ENCODE results near the gene TCERG1. TPM values are rescaled to one million over a fixed set of nuclear protein-coding genes. Genes with fewer than 3 reads are reported as not detected.

TCERG1 gene
- total and polyA plus RNA-seq, 9 donors: 23.6 to 70.1 (median 47.2) TPM

GRCh38 chr5:146521403-146522106 lies 74.4 kb downstream of the TCERG1 start:
- no peaks in the 10 kb centered on the region for H3K9me3 ChIP-seq
- no peaks in the 10 kb centered on the region for H3K36me3 ChIP-seq
- no peak overlapping the region for H3K27ac ChIP-seq
- no peaks in the 10 kb centered on the region for H3K27me3 ChIP-seq
- no peak overlapping the region for H3K4me3 ChIP-seq
- intact Hi-C loops (cut with DNase I): no loop called here
- TF ChIP-seq POLR2A (IDR thresholded peaks at IDR 0.05) (no peak), CTCF (IDR thresholded peaks at IDR 0.05) (no peak)
- 21 to 32% (median 31%) methylated on average over 8 of the region's 8 CpGs for WGBS, 3 donors
- DNase-seq: no peak
- H3K4me1 ChIP-seq (ENCODE audit: insufficient read depth): no peaks in the 10 kb centered on the region

GRCh38 chr5:146523698-146524097 lies 76.6 kb downstream of the TCERG1 start:
- WGBS, 3 donors: 74 to 76% (median 74%) methylated on average over 3 of the region's 3 CpGs
- Histone ChIP-seq H3K4me3 (no peak overlapping the region), H3K27me3 (no peaks in the 10 kb centered on the region), H3K27ac (no peak overlapping the region), H3K9me3 (no peaks in the 10 kb centered on the region), H3K36me3 (no peaks in the 10 kb centered on the region), H3K4me1 (ENCODE audit: insufficient read depth) (no peaks in the 10 kb centered on the region)
- no peak for DNase-seq
- no peak for TF ChIP-seq EP300 (IDR thresholded peaks at IDR 0.05)
- intact Hi-C loops (cut with DNase I): no loop called here

GRCh38 chr5:146527785-146528184 lies 80.7 kb downstream of the TCERG1 start:
- Histone ChIP-seq H3K4me1 (ENCODE audit: insufficient read depth) (no peaks in the 10 kb centered on the region), H3K4me3 (no peak overlapping the region), H3K27ac (no peak overlapping the region), H3K36me3 (no peaks in the 10 kb centered on the region), H3K9me3 (no peaks in the 10 kb centered on the region), H3K27me3 (no peaks in the 10 kb centered on the region)
- intact Hi-C loops (cut with DNase I): no loop called here
- WGBS, 3 donors: 75 to 91% (median 79%) methylated on average over 3 of the region's 3 CpGs
- TF ChIP-seq EP300 (IDR thresholded peaks at IDR 0.05) (no peak), CTCF (IDR thresholded peaks at IDR 0.05) (no peak), POLR2A (IDR thresholded peaks at IDR 0.05) (no peak)
- DNase-seq: no peak

DNA sequence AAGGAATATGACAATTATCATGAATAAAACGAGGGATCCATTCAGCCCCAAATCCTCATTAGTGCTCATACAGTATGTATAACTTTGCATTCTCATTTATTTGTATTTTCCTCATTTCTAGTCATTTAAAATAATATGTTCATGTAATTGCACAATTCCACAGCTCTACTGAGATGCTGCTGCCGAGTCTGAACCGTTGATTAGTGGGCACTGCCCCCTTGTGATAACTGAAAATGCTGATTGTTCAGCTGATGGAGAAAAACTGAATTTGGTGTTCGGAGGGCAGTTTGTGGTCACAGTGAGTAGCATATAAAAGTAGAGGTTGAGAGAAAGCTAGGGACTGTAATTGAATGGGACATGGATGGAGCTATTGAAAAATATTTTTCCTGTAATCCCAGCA lies 81.1 kb downstream of the TCERG1 start:
- Histone ChIP-seq H3K9me3 (no peaks in the 10 kb centered on the region), H3K27me3 (no peaks in the 10 kb centered on the region), H3K4me1 (ENCODE audit: insufficient read depth) (no peaks in the 10 kb centered on the region), H3K4me3 (no peak overlapping the region), H3K36me3 (no peaks in the 10 kb centered on the region), H3K27ac (no peak overlapping the region)
- TF ChIP-seq CTCF (IDR thresholded peaks at IDR 0.05): no peak
- TF ChIP-seq EP300 (IDR thresholded peaks at IDR 0.05): no peak
- no peak for TF ChIP-seq POLR2A (IDR thresholded peaks at IDR 0.05)
- intact Hi-C loops (cut with DNase I): no loop called here
- WGBS, 3 donors: 48 to 58% (median 55%) methylated on average over 4 of the region's 4 CpGs
- no peak for DNase-seq

- Histone ChIP-seq H3K27ac (no peak overlapping the region), H3K4me3 (no peak overlapping the region), H3K9me3 (no peaks in the 10 kb centered on the region), H3K27me3 (no peaks in the 10 kb centered on the region), H3K4me1 (ENCODE audit: insufficient read depth) (no peaks in the 10 kb centered on the region), H3K36me3 (no peaks in the 10 kb centered on the region)
- 73 to 88% (median 82%) methylated on average over 2 of the region's 2 CpGs for WGBS, 3 donors
- DNase-seq: no peak
- intact Hi-C loops (cut with DNase I): loop anchor here in 2 of 4 donors (5.0 to 10.0 kb wide), 2 partner anchors 655 to 657 kb away; no protein-coding TSS in a partner anchor
- TF ChIP-seq CTCF (IDR thresholded peaks at IDR 0.05) (no peak), POLR2A (IDR thresholded peaks at IDR 0.05) (no peak), EP300 (IDR thresholded peaks at IDR 0.05) (no peak)
Measured at GRCh38 chr5:146529984-146530383, 82.9 kb downstream of the TCERG1 start.

Measured in ovary (tissue), 9 donors.